ENCODE measurements around the gene RAPGEF3.

RAPGEF3 gene

GRCh38 chr12:47790676-47791350 is 32.1 kb upstream of the RAPGEF3 start:
- no peak for DNase-seq

GRCh38 chr12:47789712-47790489 is 31.2 kb upstream of the RAPGEF3 start:
- DNase-seq, result no peak

DNA sequence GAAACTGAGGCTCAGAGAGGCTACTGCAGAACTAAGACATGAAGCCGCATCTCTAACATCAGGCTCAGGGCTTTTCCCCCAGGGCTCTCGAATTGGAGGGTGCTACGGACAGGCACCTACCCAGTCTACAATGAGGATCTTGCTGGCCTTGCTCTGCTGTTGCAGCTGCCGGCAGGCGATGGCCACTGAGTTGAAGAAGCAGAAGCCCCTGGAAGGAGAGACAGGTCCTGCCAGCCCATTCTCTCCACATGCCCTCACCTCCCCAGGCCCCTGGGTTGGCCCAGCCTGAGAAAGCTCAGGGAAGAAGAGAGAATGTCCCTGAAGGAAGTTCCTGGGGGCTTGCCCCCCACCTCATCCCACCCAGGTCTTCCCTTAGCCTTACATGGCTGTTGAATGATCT is 30.5 kb upstream of the RAPGEF3 start:
- DNase-seq, result no peak

DNA sequence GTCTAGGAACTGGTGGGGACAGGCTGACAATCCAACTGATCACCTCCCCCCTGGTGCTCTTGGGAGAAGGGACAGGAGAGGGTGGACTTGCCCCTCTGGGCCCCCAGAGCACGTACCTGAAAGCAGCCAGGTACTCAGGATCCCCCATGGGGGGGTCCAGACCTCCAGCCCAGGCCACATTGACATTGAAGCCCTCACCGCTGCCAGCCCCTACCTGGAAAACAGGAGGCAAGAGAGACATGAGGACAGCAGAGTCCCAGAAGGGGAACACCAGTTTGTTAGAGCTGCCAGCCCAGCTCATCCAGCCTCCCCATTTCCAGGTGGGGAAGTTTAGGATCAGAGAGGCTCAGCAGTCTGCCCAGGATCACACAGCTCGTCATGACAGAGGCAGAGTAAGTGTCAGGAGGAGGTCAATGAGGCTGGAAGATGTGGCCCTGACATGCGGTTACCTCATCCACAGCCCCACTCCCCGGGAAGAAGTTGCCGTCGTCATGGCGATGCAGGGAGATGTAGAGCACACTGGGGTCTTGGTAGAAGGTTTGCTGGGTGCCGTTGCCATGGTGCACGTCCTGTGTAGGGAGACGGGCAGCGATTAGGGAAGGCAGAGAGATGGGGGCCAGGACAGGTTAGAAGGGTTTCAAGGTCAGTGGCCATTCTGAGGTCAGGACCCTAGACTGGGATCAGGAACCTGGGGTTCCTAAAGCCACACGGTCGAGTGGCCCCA is 29.1 kb upstream of the RAPGEF3 start:
- no peak for DNase-seq

- DNase-seq, result no peak
These were observed 28.1 kb upstream of the RAPGEF3 start for GRCh38 chr12:47786662-47787280.

- DNase-seq, result no peak
These were observed 27.4 kb upstream of the RAPGEF3 start for GRCh38 chr12:47785887-47786661.

DNA sequence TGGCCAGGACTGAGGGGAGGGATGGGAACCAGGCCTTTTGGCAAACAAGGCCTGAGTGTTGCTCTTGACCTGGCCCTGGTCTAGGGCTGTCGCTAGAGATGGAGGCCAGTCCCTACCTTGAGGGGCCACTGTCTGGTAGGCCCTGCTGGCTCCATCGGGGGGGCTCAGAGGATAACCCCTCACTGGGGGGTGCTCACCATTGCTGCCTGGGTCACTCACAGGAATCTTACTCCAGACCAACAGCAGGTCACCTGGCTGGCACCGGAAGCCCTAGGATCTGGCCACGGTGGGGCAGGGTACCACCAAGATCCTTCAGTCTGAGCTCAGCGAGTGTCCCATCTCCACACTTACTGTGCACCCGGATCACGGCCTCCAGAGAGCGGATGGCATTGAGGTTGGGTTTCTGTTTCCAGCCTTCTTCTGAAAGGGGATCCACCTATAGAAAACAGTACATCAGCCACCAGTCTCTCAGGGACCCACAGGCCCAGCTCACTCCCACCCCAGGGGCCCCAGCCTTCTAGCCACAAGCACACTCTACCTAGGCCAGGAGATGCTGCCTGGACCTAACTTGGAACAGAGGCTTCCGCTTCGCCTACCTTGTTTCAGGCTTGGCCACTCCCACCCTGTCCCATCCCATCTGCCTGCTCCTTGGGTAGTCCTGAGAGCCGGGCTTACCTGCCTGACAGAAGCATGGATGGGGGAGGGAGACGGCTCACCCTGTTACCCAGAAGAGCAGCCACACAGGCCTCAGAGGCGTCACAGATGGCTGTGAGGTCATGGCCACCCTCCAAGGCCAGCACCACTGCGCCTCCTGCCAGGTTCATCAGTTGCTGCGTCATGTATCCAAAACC is 26.6 kb upstream of the RAPGEF3 start:
- no peak for DNase-seq

DNA sequence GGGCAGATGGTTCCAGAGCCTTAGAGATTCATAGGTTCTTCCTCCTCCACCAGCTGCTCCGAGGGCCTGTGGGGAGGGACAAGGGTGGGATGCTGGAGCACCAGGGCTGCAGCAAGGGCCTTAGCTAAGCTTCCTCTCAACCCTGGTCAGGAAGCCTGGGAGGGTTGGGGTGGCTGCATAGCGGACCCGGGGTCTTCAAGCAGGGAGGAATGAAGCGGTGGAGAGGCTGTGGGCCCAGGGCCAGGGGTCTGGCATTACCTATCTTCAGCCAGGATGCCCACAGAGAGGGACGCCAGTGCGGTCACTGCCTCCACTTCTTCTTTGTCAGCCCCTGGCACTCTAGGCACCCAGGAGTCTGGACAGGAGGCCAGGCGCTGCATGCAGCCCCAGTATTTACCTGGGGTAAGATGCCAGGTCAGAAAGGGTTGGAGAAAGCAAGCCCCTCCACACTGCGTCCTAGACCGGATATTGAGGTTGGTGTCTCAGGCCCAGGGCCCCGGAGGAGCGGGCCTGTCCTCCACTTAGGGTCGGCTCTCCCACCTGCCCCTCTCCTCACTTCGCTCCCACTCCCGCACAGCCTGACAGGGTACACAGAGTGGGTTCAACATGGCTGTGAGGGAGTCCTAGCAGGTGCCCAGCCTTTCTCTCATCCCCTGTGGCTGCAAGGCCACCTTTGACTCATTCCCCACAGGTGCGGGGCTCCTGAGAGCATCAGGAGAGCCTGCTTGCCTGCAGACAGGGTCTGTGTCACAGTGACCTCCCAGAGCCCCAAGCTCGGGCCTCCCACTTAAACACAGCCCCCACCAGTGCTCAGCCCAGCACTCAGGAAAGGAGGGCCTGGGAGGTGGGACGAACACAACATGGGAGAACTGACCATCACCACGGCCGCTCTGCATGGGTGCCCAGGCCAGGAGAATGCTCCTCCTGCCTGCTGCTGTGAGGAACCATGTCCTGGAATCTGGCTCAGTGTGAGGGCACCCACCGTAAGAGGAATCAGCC is 25.4 kb upstream of the RAPGEF3 start:
- no peak for DNase-seq

GRCh38 chr12:47783024-47783755 is 24.5 kb upstream of the RAPGEF3 start:
- peak; percentile 32 for DNase-seq

- DNase-seq, result no peak
These were observed 23.7 kb upstream of the RAPGEF3 start for GRCh38 chr12:47782372-47782770.

GRCh38 chr12:47781479-47782371 is 23.0 kb upstream of the RAPGEF3 start:
- peak; percentile 62 for DNase-seq

DNA sequence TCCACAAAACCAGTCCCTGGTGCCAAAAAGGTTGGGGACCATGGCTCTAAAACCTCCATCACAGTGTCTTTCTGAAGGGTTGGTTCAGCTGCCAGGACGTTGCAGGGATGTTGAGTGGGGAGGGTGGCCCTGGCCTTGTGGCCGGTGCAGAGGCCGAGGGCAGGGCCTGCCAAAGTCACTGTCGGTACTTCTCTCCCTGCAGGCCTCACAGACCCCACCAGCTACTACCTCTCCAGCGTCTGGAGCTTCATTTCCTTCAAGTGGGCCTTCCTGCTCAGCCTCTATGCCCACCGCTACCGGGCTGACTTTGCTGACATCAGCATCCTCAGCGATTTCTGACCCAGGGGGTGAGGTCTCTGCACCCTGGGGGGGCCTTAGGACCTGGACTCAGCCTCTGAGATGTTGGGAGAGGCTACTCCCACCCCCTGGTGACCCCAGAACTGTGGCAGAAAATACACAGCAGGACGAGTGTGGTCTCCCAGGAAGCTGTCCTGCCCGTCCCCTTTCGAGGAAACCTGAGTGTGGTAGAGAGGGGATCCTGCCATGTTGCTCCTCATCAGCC is 21.3 kb upstream of the RAPGEF3 start:
- DNase-seq, result no peak

- DNase-seq, result peak; percentile 39
These were observed 20.7 kb upstream of the RAPGEF3 start for GRCh38 chr12:47779301-47779942.

GRCh38 chr12:47778881-47779280 is 20.2 kb upstream of the RAPGEF3 start:
- DNase-seq, result no peak

DNA sequence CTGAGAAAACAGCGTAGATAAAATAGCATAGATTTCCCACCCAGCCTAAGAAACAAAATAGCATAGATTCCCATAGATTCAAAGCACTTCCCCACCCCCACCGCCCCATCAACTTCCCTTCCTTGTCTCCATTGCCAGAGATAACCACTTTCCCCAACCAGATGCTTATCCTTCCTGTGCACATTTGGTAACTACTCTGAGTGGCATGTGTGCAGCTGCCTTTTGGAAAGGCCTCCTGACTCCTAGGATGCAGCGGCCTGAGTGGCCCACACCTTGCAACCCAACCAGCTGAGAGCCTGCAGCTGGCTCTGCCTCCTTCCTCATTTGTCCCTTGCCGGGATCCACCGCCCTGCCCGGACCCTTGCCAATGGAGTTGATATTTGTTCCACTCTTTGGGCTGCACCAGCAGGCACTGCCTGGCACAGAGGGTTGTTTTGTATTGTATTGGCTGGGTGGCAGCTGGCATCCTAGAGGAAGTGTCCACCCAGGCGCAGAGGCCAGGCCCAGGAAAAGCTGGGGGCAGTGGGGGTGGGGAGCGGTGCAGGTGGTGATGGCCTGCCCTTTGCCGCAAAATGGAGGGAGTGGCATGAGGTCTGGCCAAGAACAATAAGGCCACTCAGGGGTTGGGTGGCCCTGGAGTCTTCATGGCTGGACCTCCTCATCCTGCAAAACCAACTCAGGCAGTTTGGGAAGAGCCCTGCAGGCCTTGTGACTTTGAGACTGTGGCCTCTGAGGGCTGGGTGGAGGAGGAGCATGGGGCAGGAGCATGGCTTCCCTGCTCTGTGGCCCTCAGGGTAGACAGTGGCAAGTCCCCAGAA is 19.3 kb upstream of the RAPGEF3 start:
- no peak for DNase-seq

GRCh38 chr12:47777151-47777550 is 18.5 kb upstream of the RAPGEF3 start:
- DNase-seq, result no peak
